Measurements from ENCODE around the gene TXNRD2.
"Not testable (repeated sequence)": the region's sequence is repeated elsewhere in the genome, so short reads cannot be mapped to it uniquely, and the experiment has no call there.

The TXNRD2 gene

DNA sequence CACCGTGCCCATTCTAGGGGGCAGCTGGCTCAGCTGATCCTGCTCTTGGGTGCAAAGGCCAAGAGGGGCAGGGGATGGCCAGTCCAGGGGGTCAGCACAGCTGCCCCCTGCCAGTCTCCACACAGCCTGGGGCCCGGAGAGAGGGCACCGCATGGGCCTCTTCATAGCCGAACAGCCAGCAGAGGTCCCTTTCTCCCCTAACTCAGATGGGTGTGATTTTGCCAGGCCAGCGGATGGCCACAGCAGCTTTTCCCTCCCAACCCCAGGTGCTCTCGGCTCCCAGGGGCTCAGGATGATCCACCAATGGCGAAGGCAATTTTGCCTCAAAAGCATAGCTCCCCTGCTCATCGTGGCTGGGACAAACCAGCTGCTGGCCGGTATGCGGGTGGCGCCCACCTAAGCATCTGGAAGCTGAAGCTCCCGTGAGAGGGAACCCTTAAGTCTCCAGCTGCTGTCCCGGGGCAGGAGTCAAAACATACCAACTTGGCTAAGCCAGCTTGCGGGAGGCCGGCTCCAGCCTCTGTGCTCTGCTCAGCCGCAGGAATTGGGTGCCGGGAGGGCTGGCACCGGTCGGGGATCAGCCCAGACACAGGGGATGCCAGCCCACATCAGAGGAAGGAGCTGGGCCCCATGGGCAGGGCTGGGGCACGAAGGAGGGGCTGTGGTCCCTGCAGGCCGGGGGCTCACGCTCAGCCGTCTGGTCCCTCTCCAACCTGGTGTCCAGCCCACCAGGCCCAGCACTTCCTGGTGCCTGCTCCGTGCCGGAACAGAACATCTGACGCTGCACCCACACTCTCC, 56.5 kb downstream of the TXNRD2 start:
- no peak for DNase-seq

DNA sequence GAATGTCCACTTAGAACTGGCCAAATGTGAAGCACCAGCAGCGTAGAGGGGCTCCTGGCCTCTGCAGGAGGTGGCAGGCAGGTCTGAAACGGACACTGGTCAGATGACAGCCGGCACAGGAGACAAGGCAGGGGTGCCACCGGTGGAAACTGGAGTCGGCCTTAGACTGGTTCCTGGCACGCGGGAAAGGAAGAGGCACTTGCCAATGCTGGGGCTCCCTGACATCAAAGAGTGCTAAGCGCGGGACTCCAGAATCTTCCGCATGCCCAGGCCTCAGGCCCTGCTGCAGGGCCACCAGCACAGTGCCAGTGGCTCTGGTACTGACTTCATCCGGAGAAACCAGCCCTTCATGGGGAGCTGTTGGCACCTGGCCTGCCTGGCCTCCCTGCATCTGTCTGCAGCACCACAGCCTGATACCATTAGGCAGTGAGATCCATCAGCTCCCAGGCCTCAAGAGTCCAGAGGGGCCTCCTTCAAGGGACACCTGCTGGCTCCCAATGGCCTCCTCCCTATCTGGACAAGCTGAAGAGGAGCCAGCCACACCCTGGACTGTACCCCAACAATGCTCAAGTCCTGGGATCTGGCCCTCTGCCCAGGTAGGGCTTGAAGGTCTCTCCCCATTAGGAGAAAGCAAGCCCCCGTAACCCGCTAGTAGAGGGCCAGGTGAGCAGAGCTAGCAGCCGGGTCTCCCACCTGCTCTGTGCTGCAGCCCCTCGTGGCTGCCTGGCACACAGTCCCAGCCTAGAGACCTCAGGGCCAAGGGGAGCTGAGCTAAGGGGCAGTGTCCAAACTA, 57.3 kb downstream of the TXNRD2 start:
- no peak for DNase-seq

- DNase-seq: not testable (repeated sequence)
These were observed 58.2 kb downstream of the TXNRD2 start for GRCh38 chr22:19883446-19883845.

DNA sequence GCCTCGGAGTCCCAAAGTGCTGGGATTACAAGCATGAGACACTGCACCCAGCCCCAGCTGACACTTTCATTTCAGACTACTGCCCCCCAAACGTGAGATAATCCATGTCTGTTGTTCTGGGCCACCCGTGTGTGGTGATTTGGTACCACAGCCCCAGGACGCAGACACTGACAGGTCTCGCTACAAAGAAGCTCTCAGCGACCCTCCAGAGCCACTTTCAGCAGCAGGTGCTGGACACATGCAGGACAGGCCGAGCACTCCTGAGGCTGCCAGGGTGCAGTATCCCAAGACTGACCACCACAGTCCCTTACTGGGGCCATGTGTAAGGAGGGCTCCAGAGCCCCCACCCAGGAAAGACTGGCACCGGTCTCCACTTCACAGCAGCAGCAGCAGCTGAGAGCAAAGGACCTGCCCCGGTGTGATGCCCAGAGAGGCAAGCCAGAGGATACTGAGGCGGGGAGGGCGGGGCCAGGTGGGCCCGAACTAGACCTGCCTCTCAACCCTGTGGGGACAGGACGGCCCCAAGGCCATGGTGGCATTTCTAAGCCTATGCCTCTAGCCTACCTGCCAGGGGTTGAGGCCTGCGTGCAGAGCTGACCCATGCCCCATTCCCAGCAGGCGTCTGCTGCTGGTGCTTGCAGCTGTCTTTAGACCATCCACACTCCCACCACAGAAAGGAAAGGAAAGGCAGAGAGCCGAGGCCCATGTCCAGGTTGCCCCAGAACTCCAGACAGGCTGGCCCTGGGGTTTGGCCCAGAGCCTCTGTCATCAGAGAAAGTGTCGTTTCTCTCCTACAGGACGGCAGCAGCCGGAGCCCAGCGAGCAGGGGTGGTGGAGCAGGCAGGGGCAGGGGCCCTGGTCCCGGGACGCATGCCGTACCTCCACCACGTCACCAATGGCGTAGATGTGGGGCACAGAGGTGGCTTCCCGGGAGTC, 58.9 kb downstream of the TXNRD2 start:
- DNase-seq: no peak

DNA sequence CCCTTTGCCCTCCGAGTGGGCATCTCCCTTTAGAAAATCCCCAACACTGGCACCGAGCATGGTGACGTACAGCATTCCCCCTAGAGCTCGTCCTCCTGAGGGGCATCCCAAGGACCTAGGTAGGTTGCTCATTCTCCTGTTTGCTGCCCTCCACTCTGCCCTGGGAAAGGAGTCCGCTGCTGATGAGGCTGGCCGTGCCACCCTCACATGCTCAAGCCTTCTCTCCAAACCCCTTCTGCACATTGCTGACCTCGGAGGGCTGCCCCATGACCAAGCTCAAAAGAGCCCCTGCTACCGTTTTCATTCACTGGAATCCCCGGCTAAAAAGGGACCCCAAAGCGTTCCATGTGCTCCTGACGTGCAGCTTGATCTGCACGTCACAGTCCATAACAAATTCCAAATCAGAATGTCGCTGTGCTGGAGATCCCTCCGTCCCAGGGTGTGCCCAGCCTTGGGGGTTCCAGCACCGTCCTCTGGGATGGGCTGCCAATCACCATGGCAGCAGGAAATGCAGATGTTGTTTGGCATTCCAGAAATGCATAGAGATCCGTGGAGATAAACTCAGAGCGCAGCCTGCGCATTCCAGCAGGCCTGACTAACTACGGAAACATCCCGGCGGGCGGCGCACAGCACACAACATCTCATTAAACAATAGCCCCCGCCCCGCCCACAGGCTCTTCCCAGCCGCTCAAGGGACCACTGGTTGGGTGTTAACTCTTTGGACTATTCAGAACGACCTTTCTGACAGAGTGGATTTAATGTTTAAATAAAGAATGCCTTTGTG, 60.6 kb downstream of the TXNRD2 start:
- DNase-seq: no peak

GRCh38 chr22:19879992-19880785, 61.4 kb downstream of the TXNRD2 start:
- DNase-seq: no peak

- DNase-seq: no peak
These were observed 62.0 kb downstream of the TXNRD2 start for GRCh38 chr22:19879643-19879991.

- no peak for DNase-seq
These were observed 62.4 kb downstream of the TXNRD2 start for GRCh38 chr22:19879246-19879570.

GRCh38 chr22:19878461-19879245, 63.0 kb downstream of the TXNRD2 start:
- no peak for DNase-seq

GRCh38 chr22:19877626-19878339, 63.8 kb downstream of the TXNRD2 start:
- no peak for DNase-seq

GRCh38 chr22:19876941-19877625, 64.5 kb downstream of the TXNRD2 start:
- DNase-seq: no peak

DNA sequence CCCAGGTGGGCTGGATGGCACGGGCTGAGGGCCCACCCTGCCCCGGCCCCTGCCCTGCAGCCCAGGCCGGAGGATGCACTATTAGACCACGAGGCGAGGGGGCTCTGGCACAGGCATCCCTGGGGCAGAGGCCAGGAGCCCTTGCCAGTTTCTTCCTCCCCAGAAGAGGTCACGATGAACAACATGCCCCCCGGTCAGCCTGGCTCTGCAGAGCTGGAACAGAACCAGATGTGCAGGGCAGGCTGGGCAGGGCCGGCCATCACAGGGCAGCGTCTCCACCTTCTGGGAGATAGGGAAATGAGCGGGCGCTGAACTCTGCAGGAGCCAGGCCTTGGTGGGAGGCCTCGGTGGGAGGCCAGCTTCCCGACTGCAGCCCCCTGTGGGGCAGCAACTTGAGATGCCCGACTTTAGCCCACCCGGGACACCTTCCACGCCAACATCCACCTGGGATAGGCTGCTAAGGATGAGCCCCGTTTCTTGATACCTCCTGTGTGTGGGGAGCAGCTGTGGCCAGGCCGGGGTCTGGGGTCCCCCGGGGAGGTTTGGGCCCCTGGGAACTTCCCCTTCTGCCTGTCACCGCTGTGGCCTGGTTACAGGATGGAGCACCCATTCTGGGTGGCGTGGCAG, 65.2 kb downstream of the TXNRD2 start:
- DNase-seq: no peak

DNA sequence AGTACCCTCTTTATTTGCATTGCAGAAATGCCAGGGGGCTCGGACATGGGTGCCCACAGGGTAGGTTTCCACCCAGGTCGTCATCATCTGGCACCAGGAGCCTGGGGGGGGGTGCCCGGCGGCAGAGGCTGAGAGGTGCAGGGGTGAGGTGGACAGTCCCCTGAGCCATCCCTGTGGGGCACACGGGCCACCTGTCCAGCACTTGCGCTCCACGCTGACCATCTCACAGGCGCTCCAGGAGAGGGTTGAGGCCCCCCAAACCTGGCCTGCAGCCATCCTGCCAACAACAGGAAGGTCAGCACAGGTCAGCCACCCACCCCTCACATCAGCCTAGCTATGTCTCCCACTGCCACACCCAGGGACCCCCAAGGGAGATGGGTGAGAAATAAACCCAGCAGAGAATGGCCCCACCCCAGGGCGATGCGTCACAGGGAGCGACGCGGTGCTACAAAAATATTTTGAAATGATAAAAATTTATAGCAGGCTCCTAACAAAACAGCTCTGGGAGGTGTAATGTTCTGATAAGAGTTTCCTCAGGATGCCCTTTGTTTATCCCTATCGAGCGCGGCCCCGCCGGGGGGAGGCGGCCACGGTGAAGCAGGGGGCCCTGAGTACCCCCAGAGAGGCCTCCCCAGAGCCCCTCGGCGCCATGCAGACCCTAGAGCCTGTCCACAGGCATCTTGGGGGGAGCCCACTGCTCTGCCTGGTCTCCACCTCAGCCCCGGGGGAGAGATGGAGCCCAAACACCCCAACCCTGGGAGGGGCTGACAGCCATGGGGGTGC, 65.9 kb downstream of the TXNRD2 start:
- no peak for DNase-seq

DNA sequence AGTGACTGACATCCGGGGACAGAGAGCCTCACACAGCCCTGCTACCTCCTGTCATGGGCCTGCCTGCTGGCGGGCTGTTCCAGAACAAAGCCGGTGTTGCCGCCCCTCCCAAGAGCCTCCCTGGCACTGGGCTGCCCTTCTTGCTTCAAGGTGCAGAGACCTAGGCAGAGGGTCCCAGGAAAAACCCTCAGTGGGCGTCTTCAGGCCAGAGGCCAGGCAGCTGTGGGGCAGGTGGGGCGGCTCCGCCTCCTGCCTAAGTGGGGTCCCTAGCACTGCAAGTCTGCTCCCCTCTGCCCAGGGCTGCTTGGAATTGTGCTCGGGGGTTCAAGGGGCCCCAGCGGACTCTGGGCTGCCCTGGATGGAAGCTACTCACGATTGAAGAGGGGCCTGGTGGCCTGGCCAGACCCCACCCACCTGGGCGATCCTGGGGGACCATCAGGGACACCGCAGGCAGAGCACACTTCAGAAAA, 66.5 kb downstream of the TXNRD2 start:
- DNase-seq: no peak

- DNase-seq: peak; percentile 31
These were observed 67.1 kb downstream of the TXNRD2 start for GRCh38 chr22:19874307-19875060.

DNA sequence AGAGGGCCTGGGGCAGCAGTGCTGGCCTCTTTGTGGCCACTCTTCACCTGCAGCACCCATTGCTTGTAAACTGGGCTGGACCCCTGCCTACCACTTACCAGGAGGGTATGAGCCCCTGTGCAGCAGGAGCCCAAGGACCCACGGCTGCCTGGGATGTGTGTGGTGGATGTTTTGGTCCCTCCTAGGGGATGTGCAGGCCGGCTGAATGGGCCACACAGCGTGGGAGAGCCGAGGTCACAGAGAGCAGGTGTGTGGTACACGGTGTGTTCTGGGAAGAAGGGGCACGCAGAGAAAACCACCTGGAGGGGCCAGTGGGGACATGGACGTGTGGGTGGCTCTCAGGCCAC, 67.7 kb downstream of the TXNRD2 start:
- no peak for DNase-seq

Measured in CD4-positive, alpha-beta T cell treated with Interleukin-21 for 1 hour (primary cell).